HG03103 (cell line): ENCODE data around the gene ZNF331.

Source experiments
- ATAC-seq: cut with Tn5 transposase; IDR thresholded peaks from one replicate; pipeline ENCODE4 v1.9.1; 2021; ENCODE audit warnings: low read depth; ENCODE audit not compliant: unreplicated experiment

The ZNF331 gene

DNA sequence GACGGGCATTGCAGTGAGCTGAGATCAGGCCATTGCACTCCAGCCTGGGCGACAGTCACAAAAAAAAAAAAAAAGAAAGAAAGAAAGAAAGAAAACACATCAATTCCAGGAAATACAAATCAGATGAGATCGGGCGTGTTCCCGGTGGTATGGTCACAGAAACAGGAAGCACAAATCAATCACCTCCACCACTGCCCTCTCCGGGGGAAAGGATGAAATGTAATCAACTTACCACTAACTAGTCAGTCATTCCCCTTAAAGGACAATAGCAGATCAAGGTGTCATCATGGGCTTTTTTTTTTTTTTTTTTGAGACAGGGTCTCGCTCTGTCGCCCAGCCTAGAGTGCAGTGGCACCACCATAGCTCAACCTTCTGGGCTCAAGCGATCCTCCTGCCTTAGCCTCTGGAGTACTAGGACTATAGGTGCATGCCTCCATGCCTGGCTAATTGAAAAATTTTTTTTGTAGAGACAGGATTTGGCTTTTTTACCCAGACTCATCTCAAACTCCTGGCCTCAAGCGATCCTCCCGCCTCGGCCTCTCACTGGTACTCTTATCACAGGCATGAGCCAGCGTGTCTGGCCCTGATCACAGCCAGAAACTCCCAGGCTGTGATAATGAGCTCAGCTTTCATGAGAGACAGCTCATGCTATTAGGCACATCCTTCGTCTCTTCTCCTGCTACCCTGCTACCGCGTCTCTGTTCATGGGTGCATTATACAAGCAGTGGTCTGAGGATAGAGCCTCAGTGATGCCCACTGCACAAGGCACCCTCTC, 87.0 kb downstream of the ZNF331 start:
- ATAC-seq, result no peak

DNA sequence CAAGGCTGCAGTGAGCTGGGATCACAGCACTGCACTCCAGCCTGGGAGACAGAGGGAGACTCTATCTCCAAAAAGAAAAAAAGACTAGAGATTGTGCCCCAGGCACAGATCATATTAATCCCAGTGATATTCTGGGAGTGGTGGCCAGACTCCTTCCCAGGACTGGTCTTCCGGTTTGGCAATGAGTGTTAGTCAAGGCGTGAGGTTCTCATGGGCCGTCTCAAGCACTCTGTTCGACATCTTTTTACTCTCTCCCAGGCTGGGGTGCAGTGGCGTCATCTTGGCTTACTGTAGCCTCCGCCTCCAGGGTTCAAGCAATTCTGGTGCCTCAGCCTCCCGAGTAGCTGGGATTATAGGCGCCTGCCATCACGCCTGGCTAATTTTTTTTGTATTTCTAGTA, 88.5 kb downstream of the ZNF331 start:
- ATAC-seq, result no peak

DNA sequence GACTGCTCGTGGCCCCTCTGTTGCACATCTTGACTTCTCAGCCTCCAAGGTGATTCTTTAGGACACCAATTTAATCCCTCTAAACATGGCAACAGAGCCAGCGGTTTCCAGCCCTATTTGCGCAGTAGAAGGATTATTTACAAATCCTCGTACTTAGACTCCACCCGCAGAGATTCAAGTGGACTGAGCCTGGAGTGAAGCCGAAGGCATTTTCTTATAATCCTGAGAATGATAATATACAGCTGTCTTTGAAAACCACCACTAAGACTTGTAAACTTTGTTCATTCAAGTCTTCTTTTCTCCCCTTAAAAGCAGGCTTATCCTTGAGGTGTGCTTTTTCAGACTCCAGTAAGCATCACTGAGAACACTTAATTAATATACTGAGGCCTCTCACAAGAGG, 89.0 kb downstream of the ZNF331 start:
- no peak for ATAC-seq
